HepG2 (cell line): Measurements from ENCODE around the gene DISP2. TPM values are rescaled to one million over a fixed set of nuclear protein-coding genes. Genes with fewer than 3 reads are reported as not detected.

Source experiments
- DMAP1 ChIP-seq: IDR thresholded peaks from 2 replicates; pipeline ENCODE4 v1.6.1; 2016
- ERF ChIP-seq: IDR thresholded peaks from 2 replicates; pipeline ENCODE4 v1.6.1; 2018; ENCODE audit warnings: missing biosample characterization, missing genetic modification reagents
- FLYWCH1 ChIP-seq: sonication (generic); formaldehyde crosslinking; IDR thresholded peaks from 2 replicates; pipeline ENCODE4 v1.8.1; 2023; ENCODE audit warnings: mild to moderate bottlenecking, missing genetic modification reagents
- JUN ChIP-seq: sonication (generic); formaldehyde crosslinking; IDR thresholded peaks from 2 replicates; pipeline ENCODE4 v1.4.0; 2020; ENCODE audit warnings: mild to moderate bottlenecking, missing genetic modification reagents
- KAT8 ChIP-seq: IDR thresholded peaks from 2 replicates; pipeline ENCODE4 v1.6.1; 2016; ENCODE audit warnings: missing genetic modification reagents, missing compliant biosample characterization
- KDM3A ChIP-seq: IDR thresholded peaks from 2 replicates; pipeline ENCODE4 v1.6.1; 2018; ENCODE audit warnings: low read depth, missing compliant biosample characterization
- MAF1 ChIP-seq: sonication (generic); formaldehyde crosslinking; IDR thresholded peaks from 2 replicates; pipeline ENCODE4 v1.5.0; 2020; ENCODE audit warnings: missing genetic modification reagents, borderline replicate concordance
- NCOA5 ChIP-seq: sonication (generic); formaldehyde crosslinking; IDR thresholded peaks from 2 replicates; pipeline ENCODE4 v1.4.0; 2020; ENCODE audit warnings: missing genetic modification reagents
- POLR2AphosphoS2 ChIP-seq: IDR thresholded peaks from 2 replicates; pipeline ENCODE4 v1.6.1; 2011; ENCODE audit warnings: low read depth, low read length, improper control_type of control experiment
- PTBP1 ChIP-seq: fragments of 200-400 bp; formaldehyde crosslinking; IDR thresholded peaks from 2 replicates; pipeline ENCODE4 v1.6.1; 2018; ENCODE audit warnings: low read length, low read depth; ENCODE audit not compliant: poor library complexity, severe bottlenecking
- RBAK ChIP-seq: sonication (generic); formaldehyde crosslinking; IDR thresholded peaks from 2 replicates; pipeline ENCODE4 v1.5.1; 2020; ENCODE audit warnings: mild to moderate bottlenecking, missing genetic modification reagents
- REXO4 ChIP-seq: sonication (generic); formaldehyde crosslinking; IDR thresholded peaks from 2 replicates; pipeline ENCODE4 v1.8.0; 2022; ENCODE audit warnings: missing genetic modification reagents, mild to moderate bottlenecking, borderline replicate concordance
- RFX5 ChIP-seq: IDR thresholded peaks from 2 replicates; pipeline ENCODE4 v1.6.1; 2011; ENCODE audit warnings: low read depth, low read length, improper control_type of control experiment
- SCMH1 ChIP-seq: sonication (generic); formaldehyde crosslinking; IDR thresholded peaks from 2 replicates; pipeline ENCODE4 v1.9.0; 2021; ENCODE audit warnings: missing genetic modification reagents, mild to moderate bottlenecking, borderline replicate concordance
- SMC3 ChIP-seq: IDR thresholded peaks from 2 replicates; pipeline ENCODE4 v1.6.1; 2011; ENCODE audit warnings: low read length, improper control_type of control experiment
- SNAPC4 ChIP-seq: sonication (generic); formaldehyde crosslinking; IDR thresholded peaks from 2 replicates; pipeline ENCODE4 v1.4.0; 2020; ENCODE audit warnings: mild to moderate bottlenecking, missing genetic modification reagents
- SOX5 ChIP-seq: IDR thresholded peaks from 2 replicates; pipeline ENCODE4 v1.6.1; 2016; ENCODE audit warnings: borderline replicate concordance
- SPEN ChIP-seq: sonication (generic); formaldehyde crosslinking; IDR thresholded peaks from 2 replicates; pipeline ENCODE4 v1.5.1; 2020; ENCODE audit warnings: low read depth, mild to moderate bottlenecking, missing genetic modification reagents
- SSRP1 ChIP-seq: IDR thresholded peaks from 2 replicates; pipeline ENCODE4 v1.6.1; 2016; ENCODE audit warnings: control low read depth
- TBX2 ChIP-seq: sonication (generic); formaldehyde crosslinking; IDR thresholded peaks from 2 replicates; pipeline ENCODE4 v1.5.0; 2020; ENCODE audit warnings: missing genetic modification reagents, mild to moderate bottlenecking, borderline replicate concordance
- UBTF ChIP-seq: sonication (generic); formaldehyde crosslinking; IDR thresholded peaks from 2 replicates; pipeline ENCODE4 v1.4.0; 2020; ENCODE audit warnings: mild to moderate bottlenecking, missing genetic modification reagents
- YEATS2 ChIP-seq: sonication (generic); formaldehyde crosslinking; IDR thresholded peaks from 2 replicates; pipeline ENCODE4 v1.4.0; 2020; ENCODE audit warnings: missing genetic modification reagents, borderline replicate concordance
- ZFP36 ChIP-seq: fragments of 150-350 bp; IDR thresholded peaks from 2 replicates; pipeline ENCODE4 v1.6.1; 2018; ENCODE audit warnings: borderline replicate concordance, low read length, low read depth; ENCODE audit not compliant: partially characterized antibody
- ZNF446 ChIP-seq: sonication (generic); formaldehyde crosslinking; IDR thresholded peaks from 2 replicates; pipeline ENCODE4 v1.5.0; 2020; ENCODE audit warnings: mild to moderate bottlenecking, missing genetic modification reagents
- ZSCAN25 ChIP-seq: sonication (generic); formaldehyde crosslinking; IDR thresholded peaks from 2 replicates; pipeline ENCODE4 v1.8.0; 2022; ENCODE audit warnings: mild to moderate bottlenecking, missing genetic modification reagents
- polyA plus RNA-seq, 8 experiments: library from polyadenylated mRNA; depleted of rRNA in 3 of 8; stranded (reverse) in 7 of 8; unstranded in 1 of 8; fragments of >200 nt; fragmentation: Illumina TruSeq in 4 of 8; extraction: Trizol in 4 of 8; gene quantifications; 2 replicates each; pipeline versions ENCODE4 v1.2.1 to v1.2.3, GENCODE V29; 2011 to 2016; ENCODE audit warnings: low read depth in 4 of 8, missing spikeins in 1 of 8, mixed read lengths in 1 of 8; ENCODE audit not compliant: insufficient read depth in 1 of 8
- total RNA-seq, 5 experiments: library from RNA; depleted of rRNA; stranded (reverse); fragments of >200 nt; fragmentation: Illumina TruSeq; extraction: Trizol; gene quantifications; 2 replicates each; pipeline ENCODE4 v1.2.3, GENCODE V29; 2016; ENCODE audit warnings: low read depth in 1 of 5

DISP2 gene
- total and polyA plus RNA-seq, 2 of the 13 experiments (the other 11 are each of a cell fraction or from before 2014, with no cell fraction given) = 0.09 to 0.32 TPM

DNA sequence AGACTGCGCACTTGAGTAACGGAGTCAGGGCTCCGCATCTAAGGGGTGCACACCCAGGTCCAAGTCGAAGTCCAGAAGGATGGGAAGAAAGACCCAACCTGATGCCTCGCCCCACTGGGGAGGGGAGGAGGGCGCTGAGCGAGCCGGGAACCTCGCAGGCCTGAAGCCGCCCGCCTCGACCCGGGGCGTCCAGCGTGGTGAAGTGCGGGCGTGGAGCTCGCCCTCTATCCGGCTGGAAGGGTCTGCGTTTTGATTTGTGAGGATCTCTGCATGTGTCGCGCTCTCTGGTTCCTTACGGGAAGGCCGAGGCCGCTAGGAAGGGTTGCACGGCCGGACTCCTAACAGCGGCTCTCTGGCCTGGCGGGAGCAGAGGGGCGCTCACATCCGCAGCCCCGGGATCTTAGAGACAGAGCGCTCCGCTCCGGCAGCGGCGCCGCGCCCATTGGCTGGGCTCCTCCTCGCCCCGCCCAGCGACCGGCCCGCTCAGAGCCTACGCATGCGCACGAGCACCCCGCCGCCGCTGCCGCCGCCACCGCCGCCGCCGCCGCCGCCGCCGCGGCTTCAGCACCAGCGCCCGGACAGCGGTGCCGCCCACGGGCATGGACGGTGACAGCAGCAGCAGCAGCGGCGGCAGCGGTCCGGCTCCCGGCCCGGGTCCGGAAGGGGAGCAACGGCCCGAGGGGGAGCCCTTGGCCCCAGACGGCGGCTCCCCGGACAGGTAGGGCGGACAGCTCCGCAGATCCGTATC, at the start of gene DISP2 (continued):
- 0 out of 2 replicates have a peak, but pooled peaks have one; percentile 11 for TF ChIP-seq RFX5
- no peak for TF ChIP-seq SMC3
- TF ChIP-seq DMAP1 (CRISPR knock-in tag) = 0 out of 2 replicates have a peak, but pooled peaks have one; percentile 42
- no peak for TF ChIP-seq NCOA5
- no peak for TF ChIP-seq REXO4
- TF ChIP-seq SNAPC4 (CRISPR knock-in tag) = no peak
- TF ChIP-seq KAT8 (CRISPR knock-in tag) = peak; percentile 30; the same call in 1 of the 2 replicates
- no peak for TF ChIP-seq JUN (CRISPR knock-in tag)
- TF ChIP-seq FLYWCH1 (CRISPR knock-in tag) = no peak
- TF ChIP-seq ZNF446 (CRISPR knock-in tag) = no peak; the same call in 1 of the 2 replicates
- peak; percentile 33 for TF ChIP-seq UBTF (CRISPR knock-in tag)
- no peak for TF ChIP-seq KDM3A (CRISPR knock-in tag)
- no peak for TF ChIP-seq SPEN (CRISPR knock-in tag)
- no peak for TF ChIP-seq YEATS2 (CRISPR knock-in tag)
- no peak for TF ChIP-seq RBAK (CRISPR knock-in tag)
- TF ChIP-seq ERF (CRISPR knock-in tag) = peak; percentile 25; the same call in 1 of the 2 replicates
- no peak for TF ChIP-seq ZFP36
- TF ChIP-seq SCMH1 (CRISPR knock-in tag) = no peak
- peak; percentile 47; the same call in 1 of the 2 replicates for TF ChIP-seq TBX2 (CRISPR knock-in tag)
- TF ChIP-seq MAF1 (CRISPR knock-in tag) = no peak
- no peak for TF ChIP-seq SSRP1
- no peak for TF ChIP-seq ZSCAN25
- no peak for TF ChIP-seq SOX5 (CRISPR knock-in tag)
- no peak for TF ChIP-seq PTBP1
- TF ChIP-seq POLR2AphosphoS2 = no peak
